HCT116 (cell line): ENCODE measurements around the gene HMGA1. TPM values are rescaled to one million over a fixed set of nuclear protein-coding genes. Genes with fewer than 3 reads are reported as not detected.

ENCODE experiments used
- ATAC-seq: fragments of 200-7000 bp; cut with Tn5 transposase; 2 replicates; pipeline ENCODE4 v1.9.1; 2020; ENCODE audit warnings: mild to moderate bottlenecking, moderate library complexity
- BruUV-seq: library from RNA; stranded (reverse); fragments of 400-500 nt; replicated peaks from 2 replicates; lab custom pipeline; 2021; lab: Mats Ljungman, UMichigan
- CTCF ChIA-PET: fragments of 300-600 bp; sonication (Branson Sonifier 250); formaldehyde crosslinking; loops from one replicate; lab custom pipeline; 2021; ENCODE audit warnings: antibody characterized with exemption; lab: Charles Lee
- POLR2A ChIA-PET: fragments of 300-600, 350-600 bp; sonication (Branson Sonifier 250); formaldehyde crosslinking; loops from one replicate; lab custom pipeline; 2021; ENCODE audit warnings: antibody characterized with exemption; lab: Charles Lee
- RAD21 ChIA-PET, 2 experiments: fragments of 300-600 bp; sonication (Branson Sonifier 250); formaldehyde crosslinking; loops; one replicate each; lab custom pipeline; 2023; ENCODE audit warnings: low total read pairs in 2 of 2; ENCODE audit not compliant: uncharacterized antibody in 2 of 2, unreplicated experiment in 2 of 2, low non-redundant PET in 1 of 2; lab: Charles Lee
- DNase-seq: peaks from one replicate; pipeline ENCODE4 v3.0.0-alpha.2; 2010; ENCODE audit warnings: low read depth, low spot score
- H2AFZ ChIP-seq: fragments of 200-600 bp; shearing (Covaris generic), sonication (generic); 2 replicates; pipeline ENCODE4 v1.6.1; 2017; ENCODE audit warnings: low read depth, mixed run types, mixed read lengths, antibody characterized with exemption, low read length; ENCODE audit not compliant: poor library complexity, severe bottlenecking
- H3K27ac ChIP-seq: 2 replicates; pipeline ENCODE4 v1.5.1; 2012; ENCODE audit warnings: low read depth, low read length
- H3K27me3 ChIP-seq: fragments of 200-600 bp; sonication (generic); 2 replicates; pipeline ENCODE4 v1.6.1; 2016; ENCODE audit warnings: mixed run types, low read length, mixed read lengths; ENCODE audit not compliant: insufficient read depth
- H3K36me3 ChIP-seq, 2 experiments: fragments of 200-500 bp in 1 of 2; fragments of 200-600 bp in 1 of 2; sonication (Bioruptor generic) in 1 of 2; sonication (generic) in 1 of 2; 2 replicates each; pipeline versions ENCODE4 v1.5.1 to v1.6.1; 2014 to 2016; ENCODE audit warnings: low read length in 2 of 2, inconsistent platforms in 1 of 2, mixed read lengths in 1 of 2, mixed run types in 1 of 2; ENCODE audit not compliant: insufficient read depth in 2 of 2, control insufficient read depth in 1 of 2
- H3K4me1 ChIP-seq, 2 experiments: fragments of 200-600 bp in 1 of 2; sonication (generic) in 1 of 2; 2 replicates each; pipeline versions ENCODE4 v1.5.1 to v1.6.1; 2012 to 2017; ENCODE audit warnings: low read length in 2 of 2, inconsistent platforms in 1 of 2, mild to moderate bottlenecking in 1 of 2, mixed read lengths in 1 of 2, mixed run types in 1 of 2, moderate library complexity in 1 of 2; ENCODE audit not compliant: insufficient read depth in 2 of 2, control insufficient read depth in 1 of 2
- H3K4me2 ChIP-seq: fragments of 200-600 bp; sonication (generic); 2 replicates; pipeline ENCODE4 v1.6.1; 2017; ENCODE audit warnings: mixed run types, low read length, mixed read lengths
- H3K4me3 ChIP-seq, 2 experiments: fragments of 200-600 bp in 1 of 2; sonication (generic) in 1 of 2; replicated peaks in 1 of 2; 2 replicates each; pipeline ENCODE4 v1.5.1; 2011 to 2016; ENCODE audit warnings: low read length in 2 of 2, control low read depth in 1 of 2, low read depth in 1 of 2, mild to moderate bottlenecking in 1 of 2, mixed read lengths in 1 of 2, mixed run types in 1 of 2
- H3K79me2 ChIP-seq: fragments of 200-600 bp; sonication (generic); 2 replicates; pipeline ENCODE4 v1.6.1; 2017; ENCODE audit warnings: mild to moderate bottlenecking, mixed run types, low read length, moderate library complexity, mixed read lengths; ENCODE audit not compliant: insufficient read depth
- H3K9ac ChIP-seq: fragments of 200-600 bp; sonication (generic); 2 replicates; pipeline ENCODE4 v1.6.1; 2016; ENCODE audit warnings: low read length, mixed read lengths
- H3K9me2 ChIP-seq: fragments of 200-600 bp; sonication (generic), shearing (Covaris generic); 2 replicates; pipeline ENCODE4 v1.6.1; 2017; ENCODE audit warnings: mixed run types, mild to moderate bottlenecking, moderate library complexity; ENCODE audit not compliant: insufficient read depth
- H3K9me3 ChIP-seq, 2 experiments: fragments of 200-500 bp in 1 of 2; fragments of 200-600 bp in 1 of 2; sonication (Bioruptor generic) in 1 of 2; sonication (generic) in 1 of 2; 2 replicates each; pipeline ENCODE4 v1.6.1; 2014 to 2017; ENCODE audit warnings: low read length in 2 of 2, mixed read lengths in 2 of 2, inconsistent platforms in 1 of 2, low read depth in 1 of 2, mild to moderate bottlenecking in 1 of 2, mixed run types in 1 of 2, moderate library complexity in 1 of 2; ENCODE audit not compliant: control insufficient read depth in 1 of 2, insufficient read depth in 1 of 2
- H4K20me1 ChIP-seq: fragments of 200-600 bp; sonication (generic), shearing (Covaris generic); 2 replicates; pipeline ENCODE4 v1.6.1; 2017; ENCODE audit warnings: mixed run types, mild to moderate bottlenecking, moderate library complexity; ENCODE audit not compliant: insufficient read depth
- CBX3 ChIP-seq: IDR thresholded peaks from 2 replicates; pipeline ENCODE4 v1.6.1; 2012; ENCODE audit warnings: low read depth
- CEBPB ChIP-seq: IDR thresholded peaks from 2 replicates; pipeline ENCODE4 v1.6.1; 2012; ENCODE audit warnings: low read depth
- CTCF ChIP-seq, 3 experiments: fragments of 200-600 bp in 1 of 3; sonication (generic) in 1 of 3; IDR thresholded peaks in 2 of 3; conservative IDR thresholded peaks in 1 of 3; 2 replicates each; pipeline ENCODE4 v1.5.1; 2012 to 2017; ENCODE audit warnings: low read depth in 2 of 3, low read length in 2 of 3, antibody characterized with exemption in 1 of 3, borderline replicate concordance in 1 of 3, control low read depth in 1 of 3, mild to moderate bottlenecking in 1 of 3, mixed read lengths in 1 of 3, mixed run types in 1 of 3, moderate library complexity in 1 of 3; ENCODE audit not compliant: insufficient read depth in 1 of 3
- EGR1 ChIP-seq: IDR thresholded peaks from 2 replicates; pipeline ENCODE4 v1.6.1; 2012; ENCODE audit warnings: low read depth
- ELF1 ChIP-seq: IDR thresholded peaks from 2 replicates; pipeline ENCODE4 v1.6.1; 2012; ENCODE audit warnings: low read depth, borderline replicate concordance
- MAX ChIP-seq: IDR thresholded peaks from 2 replicates; pipeline ENCODE4 v1.6.1; 2012
- POLR2A ChIP-seq: IDR thresholded peaks from 2 replicates; pipeline ENCODE4 v1.7.0; 2011; ENCODE audit warnings: borderline replicate concordance; ENCODE audit not compliant: insufficient read depth, insufficient read length; ENCODE audit errors: extremely low read depth
- POLR2AphosphoS5 ChIP-seq: IDR thresholded peaks from 2 replicates; pipeline ENCODE4 v1.6.1; 2011; ENCODE audit warnings: mild to moderate bottlenecking, low read depth, low read length, moderate library complexity
- RAD21 ChIP-seq: IDR thresholded peaks from 2 replicates; pipeline ENCODE4 v1.6.1; 2012; ENCODE audit warnings: low read depth, mild to moderate bottlenecking
- SRF ChIP-seq: IDR thresholded peaks from 2 replicates; pipeline ENCODE4 v1.6.1; 2012; ENCODE audit warnings: low read depth
- TCF7L2 ChIP-seq: IDR thresholded peaks from 2 replicates; pipeline ENCODE4 v1.7.0; 2011; ENCODE audit warnings: borderline replicate concordance, inconsistent platforms; ENCODE audit not compliant: insufficient read depth, insufficient read length; ENCODE audit errors: extremely low read depth
- YY1 ChIP-seq: IDR thresholded peaks from 2 replicates; pipeline ENCODE4 v1.6.1; 2011; ENCODE audit warnings: low read length, low read depth, moderate library complexity, mild to moderate bottlenecking; ENCODE audit not compliant: insufficient replicate concordance; ENCODE audit errors: extremely low read depth
- ZBTB33 ChIP-seq: IDR thresholded peaks from 2 replicates; pipeline ENCODE4 v1.6.1; 2011; ENCODE audit warnings: mild to moderate bottlenecking, low read length, moderate library complexity; ENCODE audit not compliant: insufficient replicate concordance; ENCODE audit errors: extremely low read depth
- ZFX ChIP-seq: fragments of 450-650 bp; IDR thresholded peaks from 2 replicates; pipeline ENCODE4 v1.6.1; 2017
- intact Hi-C: fragments of 100-400 bp; cut with micrococcal nuclease; formaldehyde crosslinking; loops from 2 replicates; pipeline ENCODE4 v1.10.0; 2022
- total RNA-seq: library from RNA; stranded (reverse); gene quantifications from one replicate; pipeline ENCODE4 v1.2.1, GENCODE V29; 2021; ENCODE audit not compliant: unreplicated experiment

Gene HMGA1
- total RNA-seq, 1 experiment from 2014 or later = 2,459 TPM

- no peaks in the 10 kb centered on the region for H3K9me3 ChIP-seq
- no peak for ATAC-seq
- no TSS peak for BruUV-seq
- H3K4me3 ChIP-seq = no peak overlapping the region
- no peaks in the 10 kb centered on the region for H3K79me2 ChIP-seq
- no peak overlapping the region for H3K4me2 ChIP-seq
- H3K4me1 ChIP-seq = peaks cover 8 to 30% of the 10 kb centered on the region in 2 experiments
- peak overlapping the region; percentile 74 for H2AFZ ChIP-seq
- DNase-seq = no peak
- no peak overlapping the region for H3K9ac ChIP-seq
- no peaks in the 10 kb centered on the region for H4K20me1 ChIP-seq
- TF ChIP-seq TCF7L2 = no peak
- intact Hi-C loops = no loop called here
- H3K36me3 ChIP-seq = no peaks in the 10 kb centered on the region
- RAD21 ChIA-PET = no interaction called here
- CTCF ChIA-PET = no interaction called here
- H3K27ac ChIP-seq = no peak overlapping the region
- H3K27me3 ChIP-seq = no peaks in the 10 kb centered on the region
- POLR2A ChIA-PET = interaction anchor here (1.2 to 1.4 kb wide), 3 partner anchors 17 to 25 kb away, joined by 3 to 5 read pairs (median 5); partner anchors contain the start of gene HMGA1
- H3K9me2 ChIP-seq = no peaks in the 10 kb centered on the region
Measured at GRCh38 chr6:34218691-34219090, 18.0 kb upstream of the HMGA1 start.

GRCh38 chr6:34223381-34223955 lies 13.2 kb upstream of the HMGA1 start:
- CTCF ChIA-PET = interaction anchor here (1.0 to 1.6 kb wide), 2 partner anchors 21 to 27 kb away, joined by 4 to 5 read pairs; no protein-coding TSS in a partner anchor
- Histone ChIP-seq H3K9me3 (no peaks in the 10 kb centered on the region), H3K36me3 (no peaks in the 10 kb centered on the region), H3K4me3 (peak overlapping the region; percentile 36 to 49), H3K4me1 (peaks cover 46 to 61% of the 10 kb centered on the region in 2 experiments), H3K9me2 (no peaks in the 10 kb centered on the region), H3K79me2 (no peaks in the 10 kb centered on the region), H3K27ac (peak overlapping the region; percentile 92), H3K4me2 (peak overlapping the region; percentile 96), H3K9ac (peak overlapping the region; percentile 89), H3K27me3 (no peaks in the 10 kb centered on the region), H2AFZ (no peak overlapping the region), H4K20me1 (no peaks in the 10 kb centered on the region)
- intact Hi-C loops = no loop called here
- POLR2A ChIA-PET = interaction anchor here (0.7 to 2.4 kb wide), 8 partner anchors 10 to 24 kb away, joined by 3 to 46 read pairs (median 8); partner anchors contain the start of gene HMGA1
- DNase-seq (no peak), ATAC-seq (peak; percentile 45)
- BruUV-seq = TSS peak; percentile 45
- RAD21 ChIA-PET = interaction anchor here (0.8 to 1.3 kb wide), 2 partner anchors 21 to 27 kb away, joined by 3 read pairs; no protein-coding TSS in a partner anchor
- no peak for TF ChIP-seq CTCF (IDR thresholded peaks at IDR 0.05 in 2 of 3, conservative IDR thresholded peaks at IDR 0.05 in 1 of 3; ENCODE audit: borderline replicate concordance in 1 of 3, insufficient read depth in 1 of 3, low read depth in 2 of 3, low read length in 2 of 3)
- no peak for TF ChIP-seq CBX3
- TF ChIP-seq ELF1 = no peak
- TF ChIP-seq CEBPB = no peak
- no peak; the same call in 1 of the 2 replicates for TF ChIP-seq POLR2AphosphoS5
- TF ChIP-seq YY1 = no peak
- no peak for TF ChIP-seq ZFX
- no peak for TF ChIP-seq POLR2A
- no peak for TF ChIP-seq EGR1
- no peak for TF ChIP-seq TCF7L2
- no peak for TF ChIP-seq RAD21
- no peak for TF ChIP-seq MAX
- TF ChIP-seq SRF = no peak
- TF ChIP-seq ZBTB33 = no peak
